K562 (cell line): ENCODE data around the gene CCM2. TPM values are rescaled to one million over a fixed set of nuclear protein-coding genes. Genes with fewer than 3 reads are reported as not detected.

Experiments used
- ARID3B ChIP-seq: fragments of 250-450 bp; sonication (Bioruptor Pico); IDR thresholded peaks from 2 replicates; pipeline ENCODE4 v1.4.0; 2020; ENCODE audit warnings: borderline replicate concordance
- CBFA2T3 ChIP-seq: fragments of 450-650 bp; IDR thresholded peaks from 2 replicates; pipeline ENCODE4 v1.6.1; 2017
- CBFB ChIP-seq: sonication (generic); formaldehyde crosslinking; IDR thresholded peaks from 2 replicates; pipeline ENCODE4 v1.4.0; 2020; ENCODE audit warnings: mild to moderate bottlenecking, missing genetic modification reagents
- CEBPG ChIP-seq, 3 experiments: fragments of 200-800 bp in 1 of 3; sonication (Bioruptor generic) in 1 of 3; sonication (generic) in 1 of 3; formaldehyde crosslinking in 1 of 3; IDR thresholded peaks in 2 of 3; conservative IDR thresholded peaks in 1 of 3; 2 replicates each; pipeline versions ENCODE4 v1.6.1 to v1.8.0; 2016 to 2022; ENCODE audit warnings: missing compliant biosample characterization in 2 of 3, missing genetic modification characterization in 2 of 3, mild to moderate bottlenecking in 1 of 3, missing genetic modification reagents in 1 of 3
- FIP1L1 ChIP-seq: fragments of 200-400 bp; formaldehyde crosslinking; IDR thresholded peaks from 2 replicates; pipeline ENCODE4 v1.6.1; 2018; ENCODE audit warnings: mild to moderate bottlenecking, low read depth, low read length; ENCODE audit not compliant: poor library complexity, severe bottlenecking
- GATAD2B ChIP-seq: fragments of 450-650 bp; IDR thresholded peaks from 2 replicates; pipeline ENCODE4 v1.6.1; 2017; ENCODE audit warnings: mild to moderate bottlenecking, borderline replicate concordance
- HDAC2 ChIP-seq: fragments of 450-650 bp; IDR thresholded peaks from 2 replicates; pipeline ENCODE4 v1.6.1; 2016; ENCODE audit warnings: mild to moderate bottlenecking
- HNRNPLL ChIP-seq: fragments of 200-400 bp; formaldehyde crosslinking; IDR thresholded peaks from 2 replicates; pipeline ENCODE4 v1.6.1; 2017; ENCODE audit warnings: low read length, low read depth, mild to moderate bottlenecking; ENCODE audit not compliant: poor library complexity, severe bottlenecking
- ILK ChIP-seq: fragments of 450-650 bp; IDR thresholded peaks from 2 replicates; pipeline ENCODE4 v1.6.1; 2016; ENCODE audit warnings: missing genetic modification characterization, low read depth, mild to moderate bottlenecking, missing compliant biosample characterization, moderate library complexity, borderline replicate concordance
- MBD1 ChIP-seq: fragments of 250-450 bp; sonication (Bioruptor Pico); IDR thresholded peaks from 2 replicates; pipeline ENCODE4 v1.8.0; 2022; ENCODE audit warnings: inconsistent platforms
- NR2F6 ChIP-seq: fragments of 450-650 bp; formaldehyde crosslinking; IDR thresholded peaks from 2 replicates; pipeline ENCODE4 v1.4.0; 2020; ENCODE audit warnings: mild to moderate bottlenecking
- NRF1 ChIP-seq, 2 experiments: fragments of 450-650 bp; IDR thresholded peaks in 1 of 2; conservative IDR thresholded peaks in 1 of 2; 2 replicates each; pipeline ENCODE4 v1.6.1; 2014; ENCODE audit warnings: mild to moderate bottlenecking in 2 of 2
- PATZ1 ChIP-seq: fragments of 250-450 bp; sonication (Bioruptor Pico); IDR thresholded peaks from 2 replicates; pipeline ENCODE4 v1.5.0; 2020; ENCODE audit warnings: mild to moderate bottlenecking, borderline replicate concordance
- PURB ChIP-seq: sonication (generic); formaldehyde crosslinking; IDR thresholded peaks from 2 replicates; pipeline ENCODE4 v1.9.0; 2021; ENCODE audit warnings: low read depth, mild to moderate bottlenecking, missing genetic modification reagents
- RBM15 ChIP-seq: fragments of 200-400 bp; formaldehyde crosslinking; IDR thresholded peaks from 2 replicates; pipeline ENCODE4 v1.6.1; 2018; ENCODE audit warnings: mild to moderate bottlenecking, low read length, moderate library complexity; ENCODE audit not compliant: insufficient read depth
- SMC3 ChIP-seq: conservative IDR thresholded peaks from 2 replicates; pipeline ENCODE4 v1.6.1; 2011; ENCODE audit warnings: low read depth, low read length, improper control_type of control experiment; ENCODE audit not compliant: insufficient read depth
- VEZF1 ChIP-seq: fragments of 200-800 bp; sonication (Bioruptor generic); IDR thresholded peaks from 2 replicates; pipeline ENCODE4 v1.6.1; 2017; ENCODE audit warnings: missing genetic modification characterization, missing compliant biosample characterization
- XRCC4 ChIP-seq: IDR thresholded peaks from one replicate; pipeline ENCODE4 v1.6.1; 2011; ENCODE audit not compliant: insufficient read depth, insufficient read length; ENCODE audit errors: extremely low read depth
- ZC3H4 ChIP-seq: sonication (generic); formaldehyde crosslinking; IDR thresholded peaks from 2 replicates; pipeline ENCODE4 v1.9.0; 2021; ENCODE audit warnings: missing genetic modification reagents, borderline replicate concordance
- polyA plus RNA-seq, 8 experiments: library from polyadenylated mRNA; depleted of rRNA in 4 of 8; stranded (reverse) in 5 of 8; unstranded in 3 of 8; fragments of >200 nt; fragmentation: Nextera tagmentation in 2 of 8; fragmentation: Illumina TruSeq in 1 of 8; extraction: Ambion mirVana in 2 of 8; extraction: Trizol in 1 of 8; gene quantifications; 2 replicates each; pipeline versions ENCODE4 v1.2.1 to v1.2.3, GENCODE V29; 2011 to 2014; ENCODE audit warnings: inconsistent platforms in 1 of 8, missing spikeins in 1 of 8
- total RNA-seq, 7 experiments: library from RNA; depleted of rRNA in 6 of 7; stranded (reverse); fragments of >200 nt in 6 of 7; fragmentation: Illumina TruSeq in 2 of 7; extraction: Trizol in 2 of 7; gene quantifications; 2 replicates each; pipeline versions ENCODE4 v1.2.1 to v1.2.3, GENCODE V29; 2011 to 2021; ENCODE audit warnings: low replicate concordance in 1 of 7

Gene CCM2
- total and polyA plus RNA-seq, 9 of the 15 experiments (the other 6 are each of a cell fraction or from before 2014, with no cell fraction given) = 0.41 to 38.6 (median 25.9) TPM

- TF ChIP-seq ARID3B (CRISPR knock-in tag) = no peak
- no peak for TF ChIP-seq PURB
- TF ChIP-seq CBFA2T3 = no peak; the same call in 1 of the 2 replicates
- TF ChIP-seq SMC3 = no peak
- TF ChIP-seq XRCC4 = no peak
- peak; percentile 11; the same call in 1 of the 2 replicates for TF ChIP-seq CBFB (CRISPR knock-in tag)
- TF ChIP-seq HNRNPLL = peak; percentile 91
- TF ChIP-seq VEZF1 = peak; percentile 61
- peak; percentile 89 to 91 for TF ChIP-seq NRF1 (conservative IDR thresholded peaks at IDR 0.05 in 1 of 2, IDR thresholded peaks at IDR 0.05 in 1 of 2)
- TF ChIP-seq NR2F6 = no peak
- no peak for TF ChIP-seq GATAD2B
- no peak for TF ChIP-seq MBD1 (CRISPR knock-in tag)
- TF ChIP-seq ZC3H4 = no peak
- TF ChIP-seq CEBPG (CRISPR knock-in tag; IDR thresholded peaks at IDR 0.05) = peak; percentile 77
- TF ChIP-seq CEBPG (tag; conservative IDR thresholded peaks at IDR 0.05 in 1 of 2, IDR thresholded peaks at IDR 0.05 in 1 of 2) = peak; percentile 88
- TF ChIP-seq FIP1L1 = peak; percentile 84
- TF ChIP-seq ILK (tag) = no peak
- no peak for TF ChIP-seq RBM15
- no peak for TF ChIP-seq PATZ1 (CRISPR knock-in tag)
- no peak; the same call in 1 of the 2 replicates for TF ChIP-seq HDAC2
Observed at GRCh38 chr7:44986218-44987053, 13.6 kb upstream of the CCM2 start (continued).
